ENCODE results near the gene KCNA10. TPM values are rescaled to one million over a fixed set of nuclear protein-coding genes. Genes with fewer than 3 reads are reported as not detected.

The KCNA10 gene
- total RNA-seq (not detected), polyA plus RNA-seq (not detected)
- long read RNA-seq, donor 1: 0 reads
- long read RNA-seq, donor 2: 0 reads
- long read RNA-seq, donor 3: 0 reads

DNA sequence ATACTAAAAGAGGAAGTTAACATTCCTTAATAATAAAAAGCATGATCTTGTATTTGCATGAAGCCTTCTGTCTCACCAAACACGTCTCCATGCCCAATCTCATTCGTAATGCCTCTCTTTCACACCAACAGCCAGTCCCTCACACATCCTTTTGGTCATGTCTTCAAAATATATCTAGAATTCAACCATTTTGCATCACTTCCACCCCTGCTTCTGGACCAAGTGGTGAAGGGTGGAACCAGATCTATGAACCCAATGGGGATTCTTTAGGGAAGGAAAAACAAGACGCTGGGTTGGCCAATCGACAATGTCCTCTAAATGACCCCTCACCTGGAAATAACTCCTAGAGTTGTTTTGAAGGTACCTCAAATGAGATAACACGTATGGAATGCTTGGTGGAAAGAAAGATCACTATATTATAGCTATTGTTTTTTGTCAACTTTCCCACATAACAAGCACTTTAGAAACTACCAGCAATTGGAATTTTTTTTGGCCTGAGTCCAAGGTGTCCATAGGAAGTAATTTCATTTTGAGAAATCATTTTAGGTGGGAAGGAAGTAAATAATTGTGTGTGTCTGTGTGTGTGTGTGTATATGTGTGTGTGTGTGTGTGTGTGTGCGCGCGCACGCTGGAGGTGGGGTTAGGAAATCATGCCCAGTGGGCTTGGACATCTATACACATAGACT lies at the start of gene KCNA10:
KCNA10 (minus strand) TSS at position 51 of the 686 bp plus-strand sequence. CDS start 388 bp downstream, outside the sequence.
- Histone ChIP-seq H3K9me3 (no peaks in the 10 kb centered on the region), H3K4me3 (no peak within 1 kb of the TSS), H3K27me3 (no peaks in the 10 kb centered on the region), H3K36me3 (no peaks in the 10 kb centered on the region), H3K4me1 (ENCODE audit: insufficient read depth) (no peaks in the 10 kb centered on the region), H3K27ac (no peak within 1 kb of the TSS)
- no peak for DNase-seq
- intact Hi-C loops (cut with DNase I): no loop called here
- TF ChIP-seq, protein P1, sequence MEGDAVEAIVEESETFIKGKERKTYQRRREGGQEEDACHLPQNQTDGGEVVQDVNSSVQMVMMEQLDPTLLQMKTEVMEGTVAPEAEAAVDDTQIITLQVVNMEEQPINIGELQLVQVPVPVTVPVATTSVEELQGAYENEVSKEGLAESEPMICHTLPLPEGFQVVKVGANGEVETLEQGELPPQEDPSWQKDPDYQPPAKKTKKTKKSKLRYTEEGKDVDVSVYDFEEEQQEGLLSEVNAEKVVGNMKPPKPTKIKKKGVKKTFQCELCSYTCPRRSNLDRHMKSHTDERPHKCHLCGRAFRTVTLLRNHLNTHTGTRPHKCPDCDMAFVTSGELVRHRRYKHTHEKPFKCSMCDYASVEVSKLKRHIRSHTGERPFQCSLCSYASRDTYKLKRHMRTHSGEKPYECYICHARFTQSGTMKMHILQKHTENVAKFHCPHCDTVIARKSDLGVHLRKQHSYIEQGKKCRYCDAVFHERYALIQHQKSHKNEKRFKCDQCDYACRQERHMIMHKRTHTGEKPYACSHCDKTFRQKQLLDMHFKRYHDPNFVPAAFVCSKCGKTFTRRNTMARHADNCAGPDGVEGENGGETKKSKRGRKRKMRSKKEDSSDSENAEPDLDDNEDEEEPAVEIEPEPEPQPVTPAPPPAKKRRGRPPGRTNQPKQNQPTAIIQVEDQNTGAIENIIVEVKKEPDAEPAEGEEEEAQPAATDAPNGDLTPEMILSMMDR (IDR thresholded peaks at IDR 0.05): no peak
- TF ChIP-seq EP300 (IDR thresholded peaks at IDR 0.05) (no peak), POLR2A (IDR thresholded peaks at IDR 0.05) (no peak)
- 54 to 70% (median 59%) methylated on average over 9 of the region's 9 CpGs for WGBS, 3 donors

DNA sequence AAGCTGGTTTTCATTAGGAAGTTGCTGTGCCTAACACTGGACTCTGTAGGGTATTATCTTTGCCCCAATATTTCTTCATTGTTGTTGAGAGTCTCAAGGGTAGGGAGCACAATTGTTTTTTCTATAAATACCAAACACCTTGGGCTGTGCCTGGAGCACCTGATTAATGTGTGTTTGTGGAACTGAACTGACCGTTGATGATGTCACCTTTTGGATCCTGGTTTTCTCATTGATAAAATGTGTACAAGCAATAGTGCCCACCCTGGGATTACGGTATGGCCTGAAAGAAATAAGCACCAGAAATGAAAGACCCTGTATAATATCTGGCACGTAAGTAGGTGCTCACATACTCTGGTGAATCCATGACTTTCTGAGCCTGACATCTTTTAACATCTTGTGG lies 47.9 kb upstream of the KCNA10 start:
- 71 to 86% (median 80%) methylated on average over 3 of the region's 3 CpGs for WGBS, 3 donors
- no peak for DNase-seq
- Histone ChIP-seq H3K9me3 (no peaks in the 10 kb centered on the region), H3K4me1 (ENCODE audit: insufficient read depth) (no peaks in the 10 kb centered on the region), H3K27me3 (no peaks in the 10 kb centered on the region), H3K36me3 (no peaks in the 10 kb centered on the region), H3K4me3 (no peak overlapping the region), H3K27ac (no peak overlapping the region)
- TF ChIP-seq, protein P1 (IDR thresholded peaks at IDR 0.05): no peak
- TF ChIP-seq EP300 (IDR thresholded peaks at IDR 0.05) (no peak), POLR2A (IDR thresholded peaks at IDR 0.05) (no peak)
- intact Hi-C loops (cut with DNase I): no loop called here

- 35 to 74% (median 63%) methylated on average over 1 of the region's 1 CpG for WGBS, 3 donors
- TF ChIP-seq, protein P1 (IDR thresholded peaks at IDR 0.05): no peak
- TF ChIP-seq POLR2A (IDR thresholded peaks at IDR 0.05) (no peak), EP300 (IDR thresholded peaks at IDR 0.05) (no peak)
- DNase-seq: no peak
- Histone ChIP-seq H3K4me1 (ENCODE audit: insufficient read depth) (no peaks in the 10 kb centered on the region), H3K4me3 (no peak overlapping the region), H3K36me3 (no peaks in the 10 kb centered on the region), H3K27ac (no peak overlapping the region), H3K27me3 (no peaks in the 10 kb centered on the region), H3K9me3 (no peaks in the 10 kb centered on the region)
- intact Hi-C loops (cut with DNase I): no loop called here
These were observed 46.6 kb upstream of the KCNA10 start for GRCh38 chr1:110565565-110565964.

DNA sequence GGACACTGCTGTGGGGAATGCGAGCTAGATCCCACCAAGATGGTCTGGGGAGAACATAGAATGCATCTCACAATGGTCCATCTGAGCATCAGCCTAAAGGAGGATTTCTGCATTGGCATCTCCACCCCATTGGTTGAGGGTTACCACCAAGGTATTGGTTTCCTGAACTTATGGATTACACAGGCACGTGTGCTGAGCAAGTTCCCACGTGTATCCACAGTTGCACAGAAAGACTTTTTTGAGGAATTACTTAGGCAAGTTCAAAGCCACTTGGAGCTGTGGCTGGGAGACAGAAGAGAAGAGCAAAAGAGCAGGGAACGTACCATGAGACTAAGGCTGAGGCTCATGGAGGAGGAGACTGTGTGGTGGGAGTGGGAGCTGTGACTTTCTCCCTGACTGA lies 44.1 kb upstream of the KCNA10 start:
- no peak for DNase-seq
- TF ChIP-seq, protein P1 (IDR thresholded peaks at IDR 0.05): no peak
- TF ChIP-seq EP300 (IDR thresholded peaks at IDR 0.05) (no peak), POLR2A (IDR thresholded peaks at IDR 0.05) (no peak)
- Histone ChIP-seq H3K27ac (no peak overlapping the region), H3K4me3 (no peak overlapping the region), H3K9me3 (no peaks in the 10 kb centered on the region), H3K4me1 (ENCODE audit: insufficient read depth) (no peaks in the 10 kb centered on the region), H3K36me3 (no peaks in the 10 kb centered on the region), H3K27me3 (no peaks in the 10 kb centered on the region)
- WGBS, 3 donors: 69 to 81% (median 74%) methylated on average over 4 of the region's 4 CpGs
- intact Hi-C loops (cut with DNase I): no loop called here

Measured in ovary (tissue), 10 donors.